ENCODE data around the gene ALDH1B1. TPM values are rescaled to one million over a fixed set of nuclear protein-coding genes. Genes with fewer than 3 reads are reported as not detected.

ALDH1B1 gene
- total RNA-seq, 1 experiment from 2014 or later = 46.6 TPM

DNA sequence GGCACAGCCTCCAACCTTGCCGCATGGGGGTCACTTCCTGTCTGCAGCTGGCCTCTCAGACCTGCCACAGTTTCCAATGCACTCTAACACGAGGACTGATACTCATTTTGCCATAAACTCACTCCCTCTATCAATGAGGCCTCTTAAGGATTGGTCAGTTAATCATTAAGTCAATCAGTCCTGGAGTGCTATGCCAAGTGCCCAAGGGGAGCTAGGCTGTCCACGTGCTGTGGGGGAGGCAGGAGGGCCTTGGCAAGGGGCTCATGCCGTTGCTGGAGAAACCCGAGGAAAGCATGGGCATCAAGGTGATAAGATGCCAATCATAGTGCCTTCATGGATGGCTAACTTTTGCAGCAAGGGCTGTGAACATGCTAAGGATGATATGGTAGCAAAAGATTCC, 1.7 kb upstream of the ALDH1B1 start:
- intact Hi-C loops (cut with micrococcal nuclease) = loop anchor here (10.0 kb wide), 1 partner anchor 906 kb away; the partner anchor contains the start of gene POLR1E
- H3K4me2 ChIP-seq (ENCODE audit: low read length) = no peak overlapping the region
- no peak overlapping the region for H3K27ac ChIP-seq (ENCODE audit: low read depth, low read length)
- TF ChIP-seq EZH2 (IDR thresholded peaks at IDR 0.05) = no peak
- no peak for TF ChIP-seq FOSL1 (IDR thresholded peaks at IDR 0.05; ENCODE audit: low read depth)
- TF ChIP-seq ZNF274 (IDR thresholded peaks at IDR 0.05; ENCODE audit: low read depth, low read length) = no peak
- TF ChIP-seq EZH2phosphoT487 (IDR thresholded peaks at IDR 0.05; ENCODE audit: borderline replicate concordance) = no peak
- no peak for TF ChIP-seq SP1 (IDR thresholded peaks at IDR 0.05; ENCODE audit: low read depth)
- TF ChIP-seq, protein P1, sequence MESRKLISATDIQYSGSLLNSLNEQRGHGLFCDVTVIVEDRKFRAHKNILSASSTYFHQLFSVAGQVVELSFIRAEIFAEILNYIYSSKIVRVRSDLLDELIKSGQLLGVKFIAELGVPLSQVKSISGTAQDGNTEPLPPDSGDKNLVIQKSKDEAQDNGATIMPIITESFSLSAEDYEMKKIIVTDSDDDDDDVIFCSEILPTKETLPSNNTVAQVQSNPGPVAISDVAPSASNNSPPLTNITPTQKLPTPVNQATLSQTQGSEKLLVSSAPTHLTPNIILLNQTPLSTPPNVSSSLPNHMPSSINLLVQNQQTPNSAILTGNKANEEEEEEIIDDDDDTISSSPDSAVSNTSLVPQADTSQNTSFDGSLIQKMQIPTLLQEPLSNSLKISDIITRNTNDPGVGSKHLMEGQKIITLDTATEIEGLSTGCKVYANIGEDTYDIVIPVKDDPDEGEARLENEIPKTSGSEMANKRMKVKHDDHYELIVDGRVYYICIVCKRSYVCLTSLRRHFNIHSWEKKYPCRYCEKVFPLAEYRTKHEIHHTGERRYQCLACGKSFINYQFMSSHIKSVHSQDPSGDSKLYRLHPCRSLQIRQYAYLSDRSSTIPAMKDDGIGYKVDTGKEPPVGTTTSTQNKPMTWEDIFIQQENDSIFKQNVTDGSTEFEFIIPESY (IDR thresholded peaks at IDR 0.05; ENCODE audit: extremely low read depth, insufficient replicate concordance, low read length) = no peak
- no peak for TF ChIP-seq YY1 (IDR thresholded peaks at IDR 0.05; ENCODE audit: extremely low read depth, insufficient replicate concordance, low read depth, low read length)
- TF ChIP-seq RAD21 (IDR thresholded peaks at IDR 0.05; ENCODE audit: low read depth) = no peak
- TF ChIP-seq POLR2A (IDR thresholded peaks at IDR 0.05; ENCODE audit: borderline replicate concordance, extremely low read depth, insufficient read depth, insufficient read length) = no peak
- no peak for TF ChIP-seq ZFX (IDR thresholded peaks at IDR 0.05)
- TF ChIP-seq JUND (IDR thresholded peaks at IDR 0.05) = no peak
- TF ChIP-seq, protein P2, sequence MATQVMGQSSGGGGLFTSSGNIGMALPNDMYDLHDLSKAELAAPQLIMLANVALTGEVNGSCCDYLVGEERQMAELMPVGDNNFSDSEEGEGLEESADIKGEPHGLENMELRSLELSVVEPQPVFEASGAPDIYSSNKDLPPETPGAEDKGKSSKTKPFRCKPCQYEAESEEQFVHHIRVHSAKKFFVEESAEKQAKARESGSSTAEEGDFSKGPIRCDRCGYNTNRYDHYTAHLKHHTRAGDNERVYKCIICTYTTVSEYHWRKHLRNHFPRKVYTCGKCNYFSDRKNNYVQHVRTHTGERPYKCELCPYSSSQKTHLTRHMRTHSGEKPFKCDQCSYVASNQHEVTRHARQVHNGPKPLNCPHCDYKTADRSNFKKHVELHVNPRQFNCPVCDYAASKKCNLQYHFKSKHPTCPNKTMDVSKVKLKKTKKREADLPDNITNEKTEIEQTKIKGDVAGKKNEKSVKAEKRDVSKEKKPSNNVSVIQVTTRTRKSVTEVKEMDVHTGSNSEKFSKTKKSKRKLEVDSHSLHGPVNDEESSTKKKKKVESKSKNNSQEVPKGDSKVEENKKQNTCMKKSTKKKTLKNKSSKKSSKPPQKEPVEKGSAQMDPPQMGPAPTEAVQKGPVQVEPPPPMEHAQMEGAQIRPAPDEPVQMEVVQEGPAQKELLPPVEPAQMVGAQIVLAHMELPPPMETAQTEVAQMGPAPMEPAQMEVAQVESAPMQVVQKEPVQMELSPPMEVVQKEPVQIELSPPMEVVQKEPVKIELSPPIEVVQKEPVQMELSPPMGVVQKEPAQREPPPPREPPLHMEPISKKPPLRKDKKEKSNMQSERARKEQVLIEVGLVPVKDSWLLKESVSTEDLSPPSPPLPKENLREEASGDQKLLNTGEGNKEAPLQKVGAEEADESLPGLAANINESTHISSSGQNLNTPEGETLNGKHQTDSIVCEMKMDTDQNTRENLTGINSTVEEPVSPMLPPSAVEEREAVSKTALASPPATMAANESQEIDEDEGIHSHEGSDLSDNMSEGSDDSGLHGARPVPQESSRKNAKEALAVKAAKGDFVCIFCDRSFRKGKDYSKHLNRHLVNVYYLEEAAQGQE (IDR thresholded peaks at IDR 0.05; ENCODE audit: low read depth) = no peak
- no TSS peak for BruUV-seq (replicated peaks)
- H2AFZ ChIP-seq (ENCODE audit: low read depth, low read length, poor library complexity, severe bottlenecking) = no peak overlapping the region
- peaks cover 0 to 8% of the 10 kb centered on the region in 2 experiments; a peak in 1 of 4 replicates for H3K36me3 ChIP-seq (ENCODE audit: control insufficient read depth in 1 of 2, insufficient read depth in 2 of 2, low read length in 2 of 2)
- H3K4me1 ChIP-seq (ENCODE audit: control insufficient read depth in 1 of 2, insufficient read depth in 2 of 2, low read length in 2 of 2) = peaks cover 5 to 13% of the 10 kb centered on the region in 2 experiments; a peak in 3 of 4 replicates
- CTCF ChIA-PET = no interaction called here
- H3K79me2 ChIP-seq (ENCODE audit: insufficient read depth, low read length) = peaks cover 32% of the 10 kb centered on the region
- H3K9ac ChIP-seq (ENCODE audit: low read length) = no peak overlapping the region
- H3K27me3 ChIP-seq (ENCODE audit: insufficient read depth, low read length) = no peaks in the 10 kb centered on the region
- POLR2A ChIA-PET = no interaction called here
- no peaks in the 10 kb centered on the region for H4K20me1 ChIP-seq (ENCODE audit: insufficient read depth)
- H3K4me3 ChIP-seq (replicated peaks in 1 of 2; ENCODE audit: low read depth in 1 of 2, low read length in 2 of 2) = no peak overlapping the region
- RAD21 ChIA-PET (ENCODE audit: low non-redundant PET in 1 of 2, low total read pairs in 2 of 2, uncharacterized antibody in 2 of 2, unreplicated experiment in 2 of 2) = no interaction called here
- DNase-seq (ENCODE audit: low read depth, low spot score) = no peak
- H3K9me2 ChIP-seq (ENCODE audit: insufficient read depth) = no peaks in the 10 kb centered on the region
- H3K9me3 ChIP-seq (ENCODE audit: control insufficient read depth in 1 of 2, insufficient read depth in 1 of 2, low read depth in 1 of 2, low read length in 2 of 2) = no peaks in the 10 kb centered on the region
- ATAC-seq = no peak

All from HCT116 (cell line).